GM21390 (cell line): ENCODE measurements around the gene CRK.
"Not testable (repeated sequence)": the region's sequence is repeated elsewhere in the genome, so short reads cannot be mapped to it uniquely, and the experiment has no call there.

ENCODE experiments used
- ATAC-seq: cut with Tn5 transposase; IDR thresholded peaks from one replicate; pipeline ENCODE4 v1.9.1; 2021; ENCODE audit not compliant: unreplicated experiment

CRK gene

DNA sequence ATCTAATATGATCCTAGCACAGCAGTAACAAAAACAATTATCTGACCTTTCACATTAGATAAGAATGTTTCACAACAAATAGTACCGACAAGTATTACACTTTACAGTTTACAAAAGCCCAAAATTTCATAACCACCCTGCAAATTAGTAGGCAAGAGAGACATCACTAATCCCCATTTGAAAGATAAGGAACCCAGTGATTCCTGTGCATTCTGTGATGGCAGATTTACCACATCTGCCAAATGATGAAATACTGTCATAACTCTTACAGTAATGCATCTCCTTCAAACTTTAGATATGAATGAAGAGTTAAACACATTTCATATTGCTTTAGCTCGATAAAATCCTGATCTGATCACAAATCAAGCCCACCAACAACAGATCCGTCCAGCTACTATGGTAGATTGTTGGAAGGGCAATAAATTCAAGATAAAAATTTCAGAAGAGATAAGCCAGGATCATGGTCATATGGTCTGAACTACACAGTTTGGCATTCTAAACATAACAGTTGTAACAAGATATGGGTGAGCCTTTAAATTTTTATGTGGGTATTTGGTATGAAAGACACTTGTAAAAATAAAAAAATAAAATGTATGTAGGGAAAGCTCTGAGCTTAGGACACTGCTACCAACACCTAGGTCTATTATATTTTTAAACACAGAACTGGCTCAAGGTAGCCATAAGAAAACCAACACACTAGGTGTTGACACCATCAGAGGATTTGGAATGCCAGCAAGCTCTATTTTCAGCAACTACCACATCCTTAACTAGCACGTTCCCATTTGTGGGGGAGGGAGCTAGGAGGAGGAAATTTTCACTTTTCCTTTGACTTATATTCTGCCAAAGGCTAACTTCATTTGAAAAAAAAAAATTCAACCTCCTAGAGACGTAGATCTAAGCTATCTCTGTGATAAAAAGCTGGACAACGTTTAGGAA lies 65.3 kb downstream of the CRK start:
- no peak for ATAC-seq

DNA sequence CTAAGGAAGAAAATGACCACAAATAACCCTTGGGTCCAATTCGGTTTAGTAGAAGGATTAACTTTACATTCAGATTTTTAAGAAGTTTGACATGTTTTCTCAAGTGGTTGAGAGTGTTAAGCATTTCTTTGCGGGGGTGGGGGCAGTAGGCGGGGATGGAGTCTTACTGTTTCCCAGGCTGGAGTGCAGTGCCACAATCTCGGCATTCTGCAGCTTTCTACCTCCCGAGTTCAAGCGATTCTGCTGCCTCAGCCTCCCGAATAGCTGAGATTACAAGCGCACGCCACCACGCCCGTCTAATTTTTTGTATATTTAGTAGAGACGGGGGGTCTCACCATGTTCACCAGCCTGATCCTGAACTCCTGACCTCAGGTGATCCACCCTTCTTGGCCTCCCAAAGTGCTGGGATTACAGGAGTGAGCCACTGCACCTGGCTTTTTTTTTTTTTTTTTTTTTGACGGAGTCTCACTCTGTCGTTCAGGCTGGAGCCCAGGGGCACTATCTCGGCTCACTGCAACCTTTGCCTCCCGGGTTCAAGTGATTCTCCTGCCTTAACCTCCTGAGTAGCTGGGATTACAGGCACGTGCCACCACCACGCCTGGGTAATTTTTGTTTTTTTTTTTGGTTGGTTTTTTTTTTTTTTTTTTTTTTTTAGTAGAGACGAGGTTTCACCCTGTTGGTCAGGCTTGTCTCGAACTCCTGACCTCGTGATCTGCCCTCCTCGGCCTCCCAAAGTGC lies 68.4 kb downstream of the CRK start:
- ATAC-seq = not testable (repeated sequence)

DNA sequence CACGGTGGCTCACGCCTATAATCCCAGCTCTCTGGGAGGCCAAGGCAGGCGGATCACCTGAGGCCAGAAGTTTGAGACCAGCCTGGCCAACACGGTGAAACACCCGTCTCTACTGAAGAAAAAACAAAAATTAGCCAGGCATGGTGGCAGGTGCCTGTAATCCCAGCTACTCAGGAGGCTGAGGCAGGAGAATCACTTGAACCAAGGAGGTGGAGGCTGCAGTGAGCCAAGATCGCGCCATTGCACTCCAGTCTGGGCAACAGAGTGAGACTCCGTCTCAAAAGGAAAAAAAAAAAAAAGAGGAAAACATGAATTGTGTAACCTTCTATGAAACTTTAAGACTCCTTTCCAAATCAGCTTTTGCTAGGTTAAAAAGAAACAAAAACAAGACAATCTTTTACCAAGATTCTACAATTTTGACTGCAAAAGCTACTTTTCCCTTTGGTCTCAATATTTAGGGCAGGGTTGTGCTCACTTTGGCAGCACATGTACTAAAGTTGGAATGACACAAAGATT lies 69.3 kb downstream of the CRK start:
- not testable (repeated sequence) for ATAC-seq

DNA sequence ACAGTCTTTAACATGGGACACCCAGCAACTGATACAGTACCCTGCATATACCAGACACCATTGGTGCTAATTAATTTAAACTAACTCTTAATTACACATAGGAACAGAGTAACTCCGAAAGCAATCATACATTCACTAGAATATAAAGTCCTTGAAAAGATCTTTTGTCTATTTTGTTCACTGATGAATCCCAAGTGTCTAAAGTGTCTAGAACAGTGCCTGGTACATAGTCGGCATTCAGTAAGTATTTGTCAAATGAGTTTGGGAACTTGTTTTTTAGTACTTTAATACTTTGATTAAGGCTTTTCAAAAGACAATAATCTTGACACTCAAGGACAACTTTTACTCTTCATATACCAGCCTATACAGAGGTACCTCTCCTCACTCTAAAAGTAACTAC lies 69.8 kb downstream of the CRK start:
- ATAC-seq = no peak

DNA sequence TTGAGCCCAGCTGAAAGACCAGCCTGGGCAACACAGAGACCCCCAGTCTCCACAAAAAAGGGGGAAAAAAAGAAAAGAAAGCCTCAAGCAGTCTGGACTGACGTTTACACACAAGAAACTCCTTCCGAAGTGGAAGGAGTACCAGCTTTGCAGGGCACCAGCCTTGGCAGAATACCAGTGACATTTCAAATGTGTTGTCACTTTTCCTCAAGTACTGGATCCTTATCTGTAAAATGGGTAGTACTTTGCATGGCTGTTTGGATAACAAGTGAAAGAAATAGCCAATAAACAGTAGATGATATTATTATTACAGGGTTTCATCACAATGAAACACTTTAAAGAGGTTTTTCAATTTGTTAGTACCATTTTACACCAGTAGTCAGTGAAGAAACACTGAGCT lies 70.2 kb downstream of the CRK start:
- ATAC-seq = no peak

DNA sequence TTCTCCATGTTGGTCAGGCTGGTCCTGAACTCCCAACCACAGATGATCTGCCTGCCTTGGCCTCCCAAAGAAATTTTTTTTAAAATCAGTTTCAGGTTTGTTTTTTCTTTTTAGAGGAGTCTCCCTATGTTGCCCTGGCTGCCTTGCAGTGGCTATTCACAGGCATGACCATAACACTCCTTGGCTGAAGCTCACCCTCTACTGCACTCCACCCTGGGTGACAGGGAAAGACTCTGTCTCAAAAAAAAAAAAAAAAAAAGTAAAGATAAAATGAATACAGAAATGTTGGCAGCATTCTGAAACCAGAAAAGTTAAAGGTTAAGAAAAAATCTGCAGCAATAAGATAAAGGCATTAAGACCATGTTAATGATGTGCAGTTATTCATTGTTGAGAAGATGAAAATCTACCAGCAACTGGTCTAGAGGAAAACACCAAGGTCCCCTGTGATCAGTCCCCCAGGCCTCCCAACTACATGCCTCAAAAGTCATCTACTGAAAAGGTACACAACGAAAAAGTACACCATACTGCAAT lies 71.1 kb downstream of the CRK start:
- ATAC-seq = no peak

DNA sequence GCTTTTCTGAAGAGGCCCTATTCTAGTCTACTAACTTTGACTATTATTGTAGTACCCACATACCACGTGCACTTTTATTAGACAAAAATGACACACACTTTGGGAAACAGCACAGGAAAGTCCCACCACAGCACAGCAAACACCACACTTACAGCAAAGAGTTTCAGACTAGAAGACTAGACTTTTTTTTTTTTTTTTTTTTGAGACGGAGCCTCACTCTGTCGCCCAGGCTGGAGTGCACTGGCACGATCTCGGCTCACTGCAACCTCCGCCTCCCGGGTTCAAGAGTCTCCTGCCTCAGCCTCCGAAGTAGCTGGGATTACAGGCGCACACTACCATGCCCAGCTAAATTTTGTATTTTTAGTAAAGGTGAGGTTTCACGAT lies 76.1 kb downstream of the CRK start:
- no peak for ATAC-seq

DNA sequence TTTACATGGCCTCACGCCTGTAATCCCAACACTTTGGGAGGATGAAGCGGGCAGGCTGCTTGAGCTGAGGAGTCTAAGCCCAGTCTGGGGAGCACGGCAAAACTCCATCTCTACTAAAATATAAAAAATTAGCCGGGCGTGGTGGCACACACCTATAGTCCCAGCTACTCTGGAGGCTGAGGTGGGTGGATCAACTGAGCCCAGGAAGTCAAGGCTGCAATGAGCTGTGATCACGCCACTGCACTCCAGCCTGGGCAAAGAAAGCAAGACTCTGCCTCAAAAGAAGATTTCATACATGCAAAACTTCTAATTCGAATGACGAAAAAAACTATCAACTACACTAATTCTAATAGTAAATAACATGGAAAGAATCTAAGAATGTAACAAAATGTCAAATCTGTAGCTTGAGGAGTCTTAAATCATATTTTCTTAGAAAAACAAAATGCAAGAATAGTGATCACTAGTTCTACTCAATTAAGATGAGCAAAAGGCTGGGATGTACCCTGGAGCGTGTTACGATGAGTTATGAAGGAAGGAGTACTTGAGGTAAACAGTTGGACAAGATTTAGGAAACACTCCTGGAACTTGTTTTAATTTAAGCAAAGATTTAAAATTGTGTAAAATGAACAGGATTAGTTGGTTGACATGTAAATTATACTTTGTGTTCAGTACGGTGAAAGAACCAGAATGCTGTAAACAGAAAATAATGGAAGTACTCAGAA lies 76.7 kb downstream of the CRK start:
- no peak for ATAC-seq

DNA sequence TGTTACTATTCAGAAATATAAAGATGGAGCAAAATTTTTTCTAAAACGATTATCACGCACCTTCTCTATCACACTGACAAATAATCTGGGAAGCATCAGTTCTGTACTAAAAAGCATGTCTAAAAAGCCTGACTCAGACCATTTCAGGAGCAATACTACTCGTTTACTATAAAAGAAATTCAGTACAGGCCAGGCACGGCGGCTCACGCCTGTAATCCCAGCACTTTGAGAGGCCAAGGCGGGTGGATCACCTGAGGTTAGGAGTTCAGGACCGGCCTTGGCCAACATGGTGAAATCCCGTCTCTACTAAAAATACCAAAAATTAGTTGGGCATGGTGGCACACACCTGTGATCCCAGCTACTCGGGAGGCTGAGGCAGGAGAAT lies 77.6 kb downstream of the CRK start:
- not testable (repeated sequence) for ATAC-seq

DNA sequence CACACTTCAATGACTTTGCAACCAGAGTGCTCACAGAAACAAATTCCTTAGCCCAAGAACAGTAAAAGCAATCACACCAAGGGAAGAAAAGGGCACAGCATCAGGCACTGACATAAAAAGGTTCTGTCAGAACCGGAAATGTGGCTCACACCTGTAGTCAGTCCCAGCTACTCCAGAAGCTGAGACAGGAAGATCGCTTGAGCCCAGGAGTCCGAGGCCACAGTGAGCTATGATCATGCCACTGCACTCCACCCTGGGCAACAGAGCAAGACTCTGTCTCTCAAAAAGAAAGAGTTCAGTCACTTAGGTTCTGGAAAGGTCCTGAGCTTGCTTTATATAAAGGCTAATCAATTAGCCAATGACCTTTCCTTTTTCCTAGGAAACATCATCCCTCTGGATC lies 78.7 kb downstream of the CRK start:
- ATAC-seq = no peak

DNA sequence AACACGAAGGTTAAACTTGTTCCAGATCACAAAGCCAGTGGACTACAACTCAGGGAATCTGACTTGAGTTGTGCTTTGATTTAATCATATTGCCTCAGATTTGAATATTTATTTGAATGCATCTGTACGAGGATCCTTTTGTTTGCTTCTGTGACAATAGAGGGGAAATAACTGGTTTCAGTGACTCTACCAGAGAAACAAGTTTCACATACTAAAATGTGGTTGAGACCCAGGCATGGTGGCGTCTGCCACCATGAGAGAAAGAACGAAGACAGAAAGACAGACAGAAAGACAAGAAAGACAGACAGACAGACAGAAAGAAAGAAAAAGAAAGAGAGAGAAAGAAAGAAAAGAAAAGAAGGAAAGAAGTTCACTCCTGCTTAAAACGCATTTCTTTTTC lies 80.0 kb downstream of the CRK start:
- no peak for ATAC-seq

DNA sequence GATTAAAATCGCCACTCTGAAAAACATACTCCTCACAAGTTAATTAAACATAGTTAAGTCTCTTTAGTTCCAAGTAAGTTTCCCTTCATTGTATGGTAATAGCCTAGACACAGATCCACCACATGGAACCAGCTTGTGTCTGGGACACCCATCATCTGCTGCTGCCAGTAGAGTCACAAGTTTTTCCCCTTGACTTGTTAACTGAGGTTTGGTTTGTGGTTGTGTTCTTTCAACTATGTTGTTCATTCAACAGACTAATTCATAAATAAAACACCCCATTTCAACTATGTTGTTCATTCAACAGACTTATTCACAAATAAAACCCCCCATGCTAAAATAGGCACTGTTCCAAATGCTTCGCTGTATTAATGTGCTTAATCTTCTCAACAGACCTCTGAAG lies 80.4 kb downstream of the CRK start:
- ATAC-seq = no peak

DNA sequence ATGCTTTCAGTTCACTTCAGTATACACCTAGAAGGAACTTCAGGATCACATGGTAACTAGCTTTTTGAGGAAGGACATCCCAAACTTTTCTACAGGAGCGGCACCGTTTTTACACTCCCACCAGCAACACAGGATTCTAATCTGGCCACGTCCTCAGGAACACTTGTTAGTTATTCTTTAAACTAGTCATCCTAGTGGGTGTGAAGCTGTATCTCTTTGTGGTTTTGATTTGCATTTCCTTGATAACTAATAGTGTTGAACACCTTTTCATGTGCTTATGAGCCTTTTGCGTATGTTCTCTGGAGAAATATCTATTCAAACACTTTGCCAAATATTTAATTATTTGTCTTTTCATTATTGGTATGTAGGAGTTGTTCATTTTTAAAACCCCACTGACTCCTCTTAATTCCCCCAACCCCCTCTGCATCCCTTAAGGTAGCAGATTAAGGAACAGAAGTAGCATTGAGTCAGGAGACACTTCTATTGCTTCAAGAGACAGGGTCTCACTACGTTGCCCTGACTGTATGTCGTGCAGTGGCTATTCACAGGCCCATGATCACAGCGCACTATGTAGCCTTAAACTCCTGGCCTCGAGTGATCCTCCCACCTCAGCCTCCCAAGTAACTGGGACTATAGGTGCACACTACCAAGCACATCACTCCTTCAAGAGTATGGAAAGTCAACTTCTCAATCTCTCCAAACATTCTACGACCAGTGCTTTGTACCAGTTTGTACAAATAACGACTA lies 81.4 kb downstream of the CRK start:
- no peak for ATAC-seq

DNA sequence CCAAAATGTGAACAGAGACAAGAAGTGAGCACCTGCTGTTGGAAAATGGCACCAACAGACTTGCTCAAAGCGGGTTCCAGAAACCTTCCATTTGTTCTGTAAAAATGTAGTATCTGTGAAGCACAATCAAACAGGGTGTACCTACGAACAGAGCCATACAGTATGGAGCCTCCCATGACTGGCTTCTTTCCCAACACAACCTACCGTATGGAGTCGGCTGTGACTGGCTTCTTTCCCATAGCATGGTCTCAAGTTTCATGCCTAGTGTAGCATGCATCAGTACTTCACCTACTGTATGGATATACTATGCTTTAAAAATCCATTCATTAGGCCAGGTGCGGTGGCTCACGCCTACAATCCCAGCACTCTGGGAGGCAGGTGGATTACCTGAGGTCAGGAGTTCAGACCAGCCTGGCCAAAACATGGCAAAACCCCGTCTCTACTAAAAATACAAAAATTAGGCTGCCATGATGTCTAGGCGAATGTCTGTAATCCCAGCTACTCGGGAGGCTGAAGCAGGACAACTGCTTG lies 82.3 kb downstream of the CRK start:
- ATAC-seq = no peak

DNA sequence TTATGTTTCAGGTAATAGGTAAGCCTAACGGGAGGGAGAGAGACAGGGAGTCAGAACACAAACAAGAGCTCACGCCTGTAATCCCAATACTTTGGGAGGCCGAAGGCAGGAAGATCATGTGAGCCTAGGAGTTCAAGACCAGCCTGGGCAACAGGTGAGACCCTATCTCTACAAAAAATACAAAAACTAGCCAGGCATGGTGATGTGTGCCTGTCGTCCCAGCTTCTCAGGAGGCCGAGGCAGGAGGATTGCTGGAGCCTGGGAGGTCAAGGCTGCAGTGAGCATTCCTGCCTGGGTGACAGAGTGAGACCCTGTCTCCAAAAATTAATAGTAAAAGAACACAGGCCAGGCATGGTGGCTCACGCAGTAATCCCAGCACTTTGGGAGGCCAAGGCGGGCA lies 83.4 kb downstream of the CRK start:
- no peak for ATAC-seq

DNA sequence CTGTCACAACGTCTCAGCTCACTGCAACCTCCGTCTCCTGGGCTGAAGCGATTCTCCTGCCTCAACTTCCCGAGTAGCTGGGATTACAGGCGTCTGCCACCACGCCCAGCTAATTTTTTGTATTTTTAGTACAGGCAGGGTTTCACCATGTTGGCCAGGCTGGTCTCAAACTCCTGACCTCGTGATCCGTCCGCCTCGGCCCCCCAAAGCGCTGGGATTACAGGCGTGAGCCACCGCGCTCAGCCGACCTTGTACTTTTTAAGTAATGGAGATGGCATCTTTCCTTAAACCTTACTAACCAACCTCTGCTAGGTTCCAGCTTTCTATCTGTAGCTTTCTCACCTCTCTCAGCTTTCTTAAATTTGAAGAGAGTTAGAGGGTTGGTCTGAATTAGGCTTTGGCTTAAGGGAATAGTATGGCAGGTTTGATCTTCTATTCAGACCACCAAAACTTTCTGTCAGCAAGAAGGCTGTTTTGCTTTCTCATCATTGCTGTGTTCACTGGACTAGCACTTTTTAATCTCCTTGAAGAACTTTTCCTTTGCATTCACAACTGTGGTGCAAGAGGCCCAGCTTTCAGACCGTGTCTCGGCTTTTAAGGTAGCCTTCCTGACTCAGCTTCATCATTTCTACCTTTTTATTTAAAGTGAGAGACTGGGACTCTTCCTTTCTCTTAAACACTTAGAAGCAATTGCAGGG lies 84.0 kb downstream of the CRK start:
- ATAC-seq = no peak
